ENCODE results near the gene PRDM5. TPM values are rescaled to one million over a fixed set of nuclear protein-coding genes. Genes with fewer than 3 reads are reported as not detected.

PRDM5 gene
- total RNA-seq, 1 donor from 2014 or later = 14.8 TPM

DNA sequence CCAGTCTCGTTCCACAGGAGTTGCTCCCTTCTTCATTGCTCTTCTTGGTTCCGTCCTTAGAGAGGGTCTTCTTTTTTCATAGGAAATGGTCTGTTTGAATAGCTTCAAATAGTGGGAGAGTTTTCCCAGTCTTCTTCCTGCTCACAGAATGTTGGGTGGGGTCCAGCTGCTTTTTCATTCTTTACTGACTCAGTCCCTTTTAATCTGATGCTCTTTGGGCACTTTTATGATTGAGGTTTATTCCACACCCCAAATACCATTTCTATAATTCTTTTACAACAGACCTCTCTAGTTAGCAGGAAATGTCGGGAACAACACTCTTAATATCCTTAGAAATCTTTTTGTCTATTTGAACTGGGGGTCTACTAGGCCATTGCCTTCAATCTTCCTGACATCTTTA is 239.5 kb downstream of the PRDM5 start:
- Histone ChIP-seq H3K27ac (no peak overlapping the region), H3K27me3 (ENCODE audit: low read depth) (no peaks in the 10 kb centered on the region), H3K4me3 (no peak overlapping the region), H3K36me3 (no peaks in the 10 kb centered on the region), H3K4me1 (no peaks in the 10 kb centered on the region), H3K9me3 (no peaks in the 10 kb centered on the region)
- TF ChIP-seq, protein P1, sequence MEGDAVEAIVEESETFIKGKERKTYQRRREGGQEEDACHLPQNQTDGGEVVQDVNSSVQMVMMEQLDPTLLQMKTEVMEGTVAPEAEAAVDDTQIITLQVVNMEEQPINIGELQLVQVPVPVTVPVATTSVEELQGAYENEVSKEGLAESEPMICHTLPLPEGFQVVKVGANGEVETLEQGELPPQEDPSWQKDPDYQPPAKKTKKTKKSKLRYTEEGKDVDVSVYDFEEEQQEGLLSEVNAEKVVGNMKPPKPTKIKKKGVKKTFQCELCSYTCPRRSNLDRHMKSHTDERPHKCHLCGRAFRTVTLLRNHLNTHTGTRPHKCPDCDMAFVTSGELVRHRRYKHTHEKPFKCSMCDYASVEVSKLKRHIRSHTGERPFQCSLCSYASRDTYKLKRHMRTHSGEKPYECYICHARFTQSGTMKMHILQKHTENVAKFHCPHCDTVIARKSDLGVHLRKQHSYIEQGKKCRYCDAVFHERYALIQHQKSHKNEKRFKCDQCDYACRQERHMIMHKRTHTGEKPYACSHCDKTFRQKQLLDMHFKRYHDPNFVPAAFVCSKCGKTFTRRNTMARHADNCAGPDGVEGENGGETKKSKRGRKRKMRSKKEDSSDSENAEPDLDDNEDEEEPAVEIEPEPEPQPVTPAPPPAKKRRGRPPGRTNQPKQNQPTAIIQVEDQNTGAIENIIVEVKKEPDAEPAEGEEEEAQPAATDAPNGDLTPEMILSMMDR (IDR thresholded peaks at IDR 0.05) = no peak
- DNase-seq (no peak), ATAC-seq (no peak)
- intact Hi-C loops (cut with DNase I) = no loop called here

DNA sequence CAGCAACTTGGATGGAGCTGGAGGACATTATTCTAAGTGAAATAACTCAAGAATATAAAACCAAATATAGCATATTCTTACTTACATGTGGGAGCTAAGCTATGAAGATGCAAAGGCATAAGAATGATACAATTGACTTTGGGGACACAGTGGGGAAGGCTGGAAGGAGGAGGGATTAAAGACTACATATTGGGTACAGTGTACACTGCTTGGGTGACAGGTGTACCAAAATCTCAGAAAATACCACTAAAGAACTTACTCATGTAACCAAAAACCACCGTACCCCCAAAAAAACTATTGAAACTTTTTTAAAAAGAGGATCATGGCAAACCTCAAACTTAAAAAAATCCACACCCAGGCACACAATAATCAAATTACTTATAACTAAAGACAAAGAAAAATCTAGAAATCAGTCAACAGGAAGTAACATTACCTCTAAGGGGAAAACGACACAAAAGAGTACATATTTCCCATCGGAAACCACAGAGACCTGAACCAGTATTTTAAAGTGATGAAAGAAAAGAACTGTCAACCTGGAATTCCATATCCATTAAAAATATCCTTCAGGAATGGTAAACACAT is 241.8 kb downstream of the PRDM5 start:
- H3K4me3 ChIP-seq = no peak overlapping the region
- intact Hi-C loops (cut with DNase I) = no loop called here

DNA sequence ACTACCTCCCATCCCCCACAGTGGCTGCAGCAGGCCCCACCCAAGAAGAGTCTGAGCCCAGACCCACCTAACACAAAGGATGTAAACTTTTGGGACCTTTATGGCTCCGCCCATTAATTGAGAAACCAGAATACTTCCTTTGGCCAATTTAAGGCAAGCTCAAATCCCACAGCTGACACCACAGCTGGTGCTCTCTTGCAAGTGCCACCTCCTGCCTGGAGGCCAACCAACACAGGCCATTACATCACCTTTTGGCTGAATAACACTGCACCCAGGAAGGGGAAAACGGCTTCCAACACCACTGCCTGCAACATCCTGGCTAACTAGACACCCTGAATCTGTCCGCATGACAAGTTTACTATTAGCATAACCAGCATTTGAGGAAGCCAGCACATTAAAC is 248.8 kb downstream of the PRDM5 start:
- no peak overlapping the region for H3K4me3 ChIP-seq
- H3K27ac ChIP-seq = no peak overlapping the region
- TF ChIP-seq, protein P1 (IDR thresholded peaks at IDR 0.05) = no peak
- no peaks in the 10 kb centered on the region for H3K36me3 ChIP-seq
- no peak for DNase-seq
- peaks cover 6% of the 10 kb centered on the region for H3K9me3 ChIP-seq
- H3K27me3 ChIP-seq (ENCODE audit: low read depth) = no peaks in the 10 kb centered on the region
- ATAC-seq = no peak
- H3K4me1 ChIP-seq = no peaks in the 10 kb centered on the region
- intact Hi-C loops (cut with DNase I) = no loop called here

More for the DNA sequence above, 241.8 kb downstream of the PRDM5 start:
- Histone ChIP-seq H3K27me3 (ENCODE audit: low read depth) (no peaks in the 10 kb centered on the region), H3K27ac (no peak overlapping the region), H3K4me1 (no peaks in the 10 kb centered on the region), H3K9me3 (no peaks in the 10 kb centered on the region), H3K36me3 (no peaks in the 10 kb centered on the region)
- TF ChIP-seq, protein P1 (IDR thresholded peaks at IDR 0.05) = no peak
- no peak for ATAC-seq
- no peak for DNase-seq

DNA sequence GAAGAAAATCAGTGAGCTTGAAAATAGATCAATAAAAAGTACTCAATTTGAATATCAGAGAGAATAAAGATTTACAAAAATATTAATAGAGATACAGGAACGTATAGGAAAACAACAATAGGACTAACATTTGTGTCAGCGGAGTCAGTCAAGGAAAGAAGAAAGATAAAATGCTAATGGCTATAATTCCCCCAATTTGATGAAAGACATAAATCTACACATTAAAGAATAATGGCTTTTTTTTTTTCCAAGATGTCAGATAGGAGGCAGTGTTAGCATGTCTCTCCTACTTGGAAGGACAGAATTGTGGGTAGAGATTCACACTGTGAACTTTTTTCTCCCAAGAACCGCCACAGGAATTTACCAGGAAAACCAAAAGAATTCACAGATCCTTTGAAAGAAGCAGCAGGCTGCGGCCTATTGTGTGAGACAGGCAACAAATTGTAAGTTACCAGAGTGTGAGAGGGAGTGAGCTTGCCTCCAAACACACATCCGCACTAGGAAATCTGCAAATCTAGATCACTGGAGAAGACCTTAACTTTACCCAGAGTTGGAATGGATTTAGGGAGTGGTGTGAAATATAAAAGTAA is 249.9 kb downstream of the PRDM5 start:
- Histone ChIP-seq H3K9me3 (peaks cover 6% of the 10 kb centered on the region), H3K4me3 (no peak overlapping the region), H3K36me3 (no peaks in the 10 kb centered on the region), H3K27me3 (ENCODE audit: low read depth) (no peaks in the 10 kb centered on the region), H3K4me1 (no peaks in the 10 kb centered on the region), H3K27ac (no peak overlapping the region)
- intact Hi-C loops (cut with DNase I) = no loop called here
- TF ChIP-seq, protein P1 (IDR thresholded peaks at IDR 0.05) = no peak
- no peak for DNase-seq
- ATAC-seq = no peak

DNA sequence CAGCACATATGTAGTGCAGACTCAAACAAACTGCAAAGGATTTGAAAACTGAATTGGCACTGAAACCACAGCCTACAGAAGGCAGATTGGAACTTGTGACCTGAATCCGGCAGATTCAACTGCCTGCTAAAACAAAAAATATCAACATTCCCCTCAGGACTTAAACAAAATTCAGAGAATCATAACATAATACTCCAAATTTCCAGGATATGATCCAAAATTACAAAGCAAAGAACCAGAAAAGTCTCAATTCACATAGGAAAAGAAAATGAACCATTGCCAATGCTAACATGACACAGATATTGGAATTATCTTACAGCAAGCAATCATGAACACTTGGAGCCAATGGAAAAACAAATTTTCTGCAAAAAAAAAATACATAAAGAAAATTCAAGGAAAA is 250.4 kb downstream of the PRDM5 start:
- DNase-seq (no peak), ATAC-seq (no peak)
- Histone ChIP-seq H3K36me3 (no peaks in the 10 kb centered on the region), H3K4me1 (no peaks in the 10 kb centered on the region), H3K27me3 (ENCODE audit: low read depth) (no peaks in the 10 kb centered on the region), H3K27ac (no peak overlapping the region), H3K4me3 (no peak overlapping the region), H3K9me3 (peaks cover 6% of the 10 kb centered on the region)
- TF ChIP-seq, protein P1 (IDR thresholded peaks at IDR 0.05) = no peak
- intact Hi-C loops (cut with DNase I) = no loop called here

Measured in lower lobe of right lung (tissue), 2 donors.